NCI-H2171 (cell line): ENCODE data around the gene CAMK2B.
"Not testable (repeated sequence)": the region's sequence is repeated elsewhere in the genome, so short reads cannot be mapped to it uniquely, and the experiment has no call there.

ENCODE experiments used
- DNase-seq: peaks from one replicate; lab custom pipeline; 2025; lab: John Stamatoyannopoulos, UW

The CAMK2B gene

GRCh38 chr7:44215531-44215930 is 109.9 kb downstream of the CAMK2B start:
- no peak for DNase-seq

GRCh38 chr7:44213877-44214388 is 111.5 kb downstream of the CAMK2B start:
- DNase-seq = no peak

GRCh38 chr7:44213206-44213876 is 112.1 kb downstream of the CAMK2B start:
- no peak for DNase-seq

- DNase-seq = no peak
Measured at GRCh38 chr7:44212581-44213184, 112.7 kb downstream of the CAMK2B start.

GRCh38 chr7:44212018-44212417 is 113.4 kb downstream of the CAMK2B start:
- DNase-seq = no peak

GRCh38 chr7:44211126-44211675 is 114.2 kb downstream of the CAMK2B start:
- no peak for DNase-seq

GRCh38 chr7:44210107-44210506 is 115.3 kb downstream of the CAMK2B start:
- no peak for DNase-seq

- no peak for DNase-seq
Measured at GRCh38 chr7:44208085-44208484, 117.3 kb downstream of the CAMK2B start.

- no peak for DNase-seq
Measured at GRCh38 chr7:44206008-44206407, 119.4 kb downstream of the CAMK2B start.

- DNase-seq = no peak
Measured at GRCh38 chr7:44201813-44202212, 123.6 kb downstream of the CAMK2B start.

- peak; percentile 97 for DNase-seq
Measured at GRCh38 chr7:44200699-44201461, 124.5 kb downstream of the CAMK2B start, which contains the start of gene YKT6. YKT6 (plus strand) TSS chr7:44200978; CDS start chr7:44201136, 158 bp downstream.

GRCh38 chr7:44200163-44200562 is 125.2 kb downstream of the CAMK2B start:
- DNase-seq = not testable (repeated sequence)

GRCh38 chr7:44197474-44197873 is 127.9 kb downstream of the CAMK2B start:
- no peak for DNase-seq

GRCh38 chr7:44196450-44196872 is 128.9 kb downstream of the CAMK2B start:
- no peak for DNase-seq

- DNase-seq = peak; percentile 52
Measured at GRCh38 chr7:44195889-44196288, 129.5 kb downstream of the CAMK2B start.

GRCh38 chr7:44194562-44195145 is 130.7 kb downstream of the CAMK2B start:
- DNase-seq = no peak

GRCh38 chr7:44194069-44194468 is 131.3 kb downstream of the CAMK2B start:
- DNase-seq = no peak

- DNase-seq = no peak
Measured at GRCh38 chr7:44193011-44193802, 132.2 kb downstream of the CAMK2B start.

- no peak for DNase-seq
Measured at GRCh38 chr7:44191171-44191570, 134.2 kb downstream of the CAMK2B start.

GRCh38 chr7:44189993-44190872 is 135.2 kb downstream of the CAMK2B start:
- DNase-seq = no peak
